NCI-H446 (cell line): ENCODE measurements around the gene KRTAP4-5.
"Not testable (repeated sequence)": the region's sequence is repeated elsewhere in the genome, so short reads cannot be mapped to it uniquely, and the experiment has no call there.

Experiments used
- DNase-seq, 2 experiments: peaks; one replicate each; lab custom pipeline; 2025; lab: John Stamatoyannopoulos, UW

KRTAP4-5 gene

DNA sequence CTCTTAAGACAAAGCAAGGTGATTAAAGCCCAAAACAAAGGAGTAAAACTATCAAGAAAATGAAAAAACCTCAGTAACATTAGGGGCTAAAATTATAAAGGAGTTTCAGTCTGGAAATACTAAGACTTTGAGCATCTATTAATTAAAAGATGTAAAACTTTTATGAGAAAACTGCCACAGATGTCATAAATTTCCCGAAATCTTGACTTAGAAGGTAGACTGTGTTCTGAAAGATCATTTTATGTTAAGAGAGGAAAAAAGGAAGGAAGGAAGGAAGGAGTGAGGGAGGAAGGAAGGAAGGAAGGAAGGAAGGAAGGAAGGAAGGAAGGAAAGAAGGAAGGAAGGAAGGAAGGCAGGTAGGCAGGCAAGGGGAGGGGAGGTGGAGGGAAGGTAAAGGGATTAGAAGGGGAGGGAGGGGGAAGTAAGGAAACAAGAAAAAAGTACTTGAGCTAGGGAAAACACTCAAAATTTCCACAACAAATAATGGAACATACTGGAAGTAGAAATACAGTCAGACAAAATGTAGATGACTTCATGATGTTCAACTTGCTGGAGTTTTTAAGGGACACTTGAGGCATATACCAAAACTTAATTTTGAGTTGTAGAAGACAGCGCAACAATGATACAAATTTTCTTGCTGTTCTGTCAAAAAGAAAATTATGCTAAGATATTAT is 2.0 kb downstream of the KRTAP4-5 start:
- no peak for DNase-seq

DNA sequence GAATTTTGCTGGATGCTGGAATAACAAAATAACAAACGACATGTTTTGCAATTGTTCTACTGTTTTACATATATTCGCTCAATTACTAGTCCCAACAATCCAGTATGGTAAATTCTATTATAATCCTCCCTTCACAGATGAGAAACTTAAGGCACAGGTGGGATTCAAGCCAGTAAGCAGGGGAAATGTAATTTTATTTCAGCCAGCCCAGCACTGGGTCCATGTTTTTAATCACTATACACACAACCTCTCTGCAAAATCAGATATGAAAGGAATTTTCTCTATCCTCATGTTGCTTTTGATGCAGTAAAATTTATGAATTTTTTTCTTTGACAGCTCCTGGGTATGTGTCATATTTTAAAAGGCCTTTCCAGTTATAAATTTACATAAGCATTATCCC is 4.4 kb downstream of the KRTAP4-5 start:
- no peak for DNase-seq

DNA sequence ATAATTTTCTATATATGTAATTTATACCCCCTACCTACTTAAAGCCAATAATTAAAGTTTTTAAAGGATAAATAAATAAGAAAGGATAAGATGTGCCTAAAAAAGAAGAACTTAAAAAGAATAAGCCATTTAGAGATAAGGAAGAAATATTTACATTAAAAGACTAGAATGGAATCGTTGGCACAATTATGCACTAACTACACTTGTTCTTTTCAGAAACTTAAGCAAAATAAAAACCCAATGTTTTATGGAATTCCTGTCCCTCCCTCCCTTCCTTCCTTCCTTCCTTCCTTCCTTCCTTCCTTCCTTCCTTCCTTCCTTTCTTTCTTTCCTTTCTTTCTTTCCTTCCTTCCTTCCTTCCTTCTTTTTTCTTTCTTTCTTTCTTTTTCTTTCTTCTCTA is 4.8 kb downstream of the KRTAP4-5 start:
- no peak for DNase-seq

DNA sequence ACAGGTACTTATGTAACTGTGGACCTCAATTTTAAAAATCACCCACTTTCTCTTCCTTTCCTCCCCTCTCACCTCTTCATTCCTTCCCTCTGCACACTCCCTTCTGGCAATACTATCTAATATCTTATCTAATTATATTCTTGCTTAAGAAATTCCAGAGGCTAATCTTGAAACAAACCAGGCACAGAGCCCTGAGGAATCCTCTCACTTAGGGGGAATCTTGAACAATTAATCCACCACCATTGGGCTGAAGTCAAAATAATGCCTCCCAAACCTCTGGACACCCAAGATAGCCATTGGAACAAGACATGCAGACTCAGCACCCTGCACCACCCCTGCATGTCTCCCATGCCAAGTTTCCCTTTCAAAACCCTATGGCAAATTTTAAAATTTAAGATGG is 8.3 kb downstream of the KRTAP4-5 start:
- DNase-seq = no peak

DNA sequence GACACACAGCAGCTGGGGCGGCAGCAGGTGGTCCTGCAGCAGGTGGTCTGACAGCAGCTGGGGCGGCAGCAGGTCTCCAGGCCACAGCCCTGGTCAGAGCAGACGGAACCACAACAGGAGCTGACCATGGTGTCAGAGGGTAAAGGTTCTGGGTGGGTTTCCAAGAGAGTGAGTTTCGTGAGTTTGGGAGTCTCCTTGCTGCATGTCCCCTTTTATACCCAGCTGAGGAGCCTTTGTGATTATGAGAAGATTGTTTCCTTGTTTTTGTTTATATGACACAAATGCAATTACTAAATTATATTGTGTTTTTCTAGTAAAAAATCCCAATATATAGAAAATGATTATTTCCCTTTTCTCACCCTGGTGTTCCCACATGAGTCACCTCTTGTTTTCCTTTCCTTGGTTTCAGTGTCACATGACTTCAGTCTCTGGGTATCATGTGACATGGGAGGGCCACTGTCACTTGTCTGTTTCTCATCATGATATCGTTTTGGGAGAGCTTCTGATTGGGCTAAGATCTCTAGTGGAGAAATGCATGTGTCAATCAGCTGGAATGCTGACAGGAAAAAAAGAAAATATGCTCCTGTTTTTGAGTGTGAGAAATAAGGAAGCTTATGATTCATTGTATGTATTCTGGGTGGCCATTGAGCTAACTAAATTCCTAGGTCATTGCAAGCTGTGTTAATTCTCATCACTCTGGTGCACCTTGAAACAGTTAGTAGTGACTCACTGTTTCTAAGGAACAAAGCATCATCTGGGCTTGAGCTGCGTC is 9.1 kb downstream of the KRTAP4-5 start, which contains the start of gene KRTAP4-6:
KRTAP4-6 (minus strand) TSS at position 185 of the 772 bp plus-strand sequence; CDS start at position 128, 57 bp downstream.
- no peak for DNase-seq

DNA sequence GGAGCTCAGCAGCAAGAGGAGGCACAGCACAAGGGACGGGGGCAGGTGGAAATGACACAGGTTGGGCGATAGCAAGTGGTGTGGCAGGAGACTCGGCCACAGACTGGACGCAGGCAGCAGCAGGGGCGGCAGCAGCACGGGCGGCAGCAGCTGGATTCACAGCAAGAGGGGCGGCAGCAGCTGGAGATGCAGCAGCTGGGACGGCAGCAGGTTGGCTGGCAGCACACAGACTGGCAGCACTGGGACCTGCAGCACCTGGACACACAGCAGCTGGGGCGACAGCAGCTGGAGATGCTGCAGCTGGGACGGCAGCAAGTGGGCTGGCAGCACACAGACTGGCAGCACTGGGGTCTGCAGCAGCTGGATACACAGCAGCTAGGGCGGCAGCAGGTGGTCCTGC is 9.8 kb downstream of the KRTAP4-5 start:
- not testable (repeated sequence) for DNase-seq

DNA sequence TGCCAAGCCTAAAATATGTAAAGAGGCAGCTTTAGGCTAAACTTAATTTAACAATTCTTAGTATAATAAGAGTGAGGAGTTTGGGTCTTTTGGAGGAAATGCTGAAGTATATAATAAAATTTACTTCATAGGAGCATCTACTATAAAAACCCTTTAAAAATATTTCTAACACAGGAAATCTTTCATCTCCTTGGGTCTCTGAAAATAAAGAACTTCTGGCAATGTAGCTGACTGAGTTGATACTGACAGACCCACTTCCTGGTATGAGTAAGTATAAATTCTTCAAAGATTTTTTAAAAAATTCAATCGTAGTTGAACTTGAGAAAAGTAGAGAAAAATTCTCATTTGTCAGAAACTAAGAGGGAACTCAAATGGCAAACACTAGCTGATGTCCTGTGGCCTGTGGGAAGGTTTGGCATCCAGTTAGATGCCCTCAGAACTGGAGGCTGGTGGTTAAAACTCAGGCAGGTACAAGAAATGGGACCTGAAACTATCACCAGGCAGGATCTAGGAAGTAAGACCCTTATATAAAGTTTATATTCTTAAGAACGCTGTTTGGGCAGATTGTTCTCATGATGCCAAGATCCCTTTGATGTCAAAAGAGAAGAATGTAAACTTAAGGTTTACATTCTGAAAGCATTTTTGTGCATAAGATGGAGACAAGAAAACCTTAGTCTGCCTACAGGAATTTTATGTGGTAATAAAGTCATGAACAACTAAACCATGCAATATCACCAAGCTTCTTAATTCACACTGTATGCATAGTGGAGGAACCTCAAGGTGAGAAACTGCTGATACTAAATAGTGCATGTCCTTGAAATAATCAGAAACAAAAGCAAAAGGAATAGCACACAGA is 15.5 kb downstream of the KRTAP4-5 start:
- no peak for DNase-seq

DNA sequence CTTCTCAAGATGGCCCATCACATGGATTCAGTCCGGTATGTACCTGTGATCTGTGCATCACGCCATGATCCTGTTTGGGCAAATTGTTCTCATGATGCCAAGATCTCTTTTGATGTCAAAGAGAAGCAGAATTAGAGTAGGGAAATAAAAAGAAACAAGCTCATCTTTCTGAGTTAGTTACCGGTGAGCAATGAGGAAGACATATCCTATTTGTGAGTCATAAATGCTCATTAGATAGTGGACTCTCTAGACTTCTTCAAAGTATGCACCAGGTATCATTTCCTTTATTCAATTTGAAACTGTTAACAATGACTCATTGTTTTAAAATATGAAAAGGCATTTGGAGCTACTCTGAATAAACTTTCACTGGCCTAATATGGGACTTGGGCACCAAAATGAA is 17.6 kb downstream of the KRTAP4-5 start:
- DNase-seq = no peak

DNA sequence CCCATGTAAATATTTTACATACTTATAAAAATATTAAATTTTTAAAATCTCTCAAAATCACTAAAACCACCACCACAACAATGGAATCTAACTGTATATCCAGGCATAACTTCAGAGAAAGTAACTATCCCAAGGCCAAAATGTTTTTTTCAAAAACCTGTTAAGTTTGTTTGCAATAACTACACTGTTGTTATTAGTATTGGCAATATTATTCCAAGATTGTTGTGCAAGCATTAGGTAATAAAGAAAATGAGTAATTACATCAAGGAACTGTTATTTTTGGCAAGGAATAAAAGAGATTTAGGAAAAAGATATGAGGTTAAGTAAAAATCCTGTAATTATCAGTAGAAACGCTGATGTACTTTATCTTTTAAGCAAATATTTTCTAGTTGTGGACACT is 22.3 kb downstream of the KRTAP4-5 start:
- no peak for DNase-seq

DNA sequence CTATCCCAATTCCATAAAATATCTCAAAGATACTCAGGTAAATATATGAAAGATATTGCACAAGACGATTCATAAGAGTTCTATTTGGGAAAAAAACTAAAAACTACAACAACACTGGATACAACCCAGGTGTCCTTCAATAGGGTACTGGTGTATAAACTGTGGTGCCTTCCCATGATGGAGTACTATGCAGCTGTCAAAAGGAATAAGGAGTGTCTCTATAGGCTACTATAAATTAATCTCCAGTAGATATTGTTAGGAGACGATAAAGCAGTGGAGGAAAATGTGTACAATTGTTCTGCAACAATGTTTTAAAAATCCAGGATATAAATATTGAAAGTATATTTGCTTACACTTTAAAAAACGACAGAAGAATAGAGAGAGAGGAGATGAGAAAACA is 23.2 kb downstream of the KRTAP4-5 start:
- DNase-seq = no peak

DNA sequence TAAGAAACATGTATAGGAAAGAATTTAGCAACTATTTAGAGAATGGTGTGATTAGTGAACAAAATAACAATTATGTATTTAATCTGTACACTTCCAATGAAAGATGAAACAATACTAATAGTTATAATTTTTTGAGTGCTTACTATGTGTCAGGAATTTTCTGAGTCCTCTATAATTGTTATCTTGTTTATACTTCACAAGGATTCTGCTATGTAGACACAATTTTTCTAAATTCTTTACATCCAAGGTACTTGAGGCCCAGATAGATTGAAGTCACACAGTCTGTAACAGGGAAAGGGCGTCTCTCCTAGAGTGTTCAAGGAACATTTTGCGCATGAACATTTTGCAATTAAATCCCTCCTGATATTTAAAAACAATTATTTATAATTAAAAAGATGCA is 24.6 kb downstream of the KRTAP4-5 start:
- DNase-seq = no peak

DNA sequence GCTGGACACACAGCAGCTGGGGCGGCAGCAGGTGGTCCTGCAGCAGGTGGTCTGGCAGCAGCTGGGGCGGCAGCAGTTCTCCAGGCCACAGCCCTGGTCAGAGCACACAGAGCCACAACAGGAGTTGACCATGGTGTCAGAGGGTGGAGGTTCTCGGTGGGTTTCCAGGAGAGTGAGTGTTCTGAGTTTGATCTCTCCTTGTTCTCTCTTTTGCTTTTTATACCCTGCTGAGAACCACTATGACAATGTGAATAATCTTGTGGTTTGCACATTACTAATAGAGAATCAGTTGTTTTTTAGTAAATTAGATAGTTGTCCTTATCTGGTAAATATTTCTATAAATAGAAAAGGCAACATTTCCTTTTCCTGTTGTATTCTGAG is 25.6 kb downstream of the KRTAP4-5 start, which contains the start of gene KRTAP4-12:
KRTAP4-12 (minus strand) TSS at position 192 of the 381 bp plus-strand sequence; CDS start at position 132, 60 bp downstream.
- not testable (repeated sequence) for DNase-seq

DNA sequence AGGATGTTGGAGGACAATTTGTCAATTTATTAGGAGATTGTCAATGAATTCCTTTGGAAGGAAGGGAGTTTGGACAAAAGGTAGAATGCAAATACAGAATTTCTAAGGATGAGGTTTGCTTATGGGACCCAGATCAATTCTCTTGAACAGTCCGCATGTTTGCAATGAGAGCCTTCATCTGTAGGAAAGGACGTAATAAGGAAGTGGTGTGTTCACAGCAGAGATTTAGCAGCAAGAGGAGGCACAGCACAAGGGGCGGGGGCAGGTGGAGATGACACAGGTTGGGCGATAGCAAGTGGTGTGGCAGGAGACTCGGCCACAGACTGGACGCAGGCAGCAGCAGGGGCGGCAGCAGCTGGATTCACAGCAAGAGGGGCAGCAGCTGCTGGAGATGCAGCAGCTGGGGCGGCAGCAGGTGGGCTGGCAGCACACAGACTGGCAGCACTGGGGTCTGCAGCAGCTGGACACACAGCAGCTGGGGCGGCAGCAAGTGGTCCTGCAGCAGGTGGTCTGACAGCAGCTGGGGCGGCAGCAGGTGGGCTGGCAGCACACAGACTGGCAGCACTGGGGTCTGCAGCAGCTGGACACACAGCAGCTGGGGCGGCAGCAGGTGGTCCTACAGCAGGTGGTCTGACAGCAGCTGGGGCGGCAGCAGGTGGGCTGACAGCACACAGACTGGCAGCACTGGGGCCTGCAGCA is 26.2 kb downstream of the KRTAP4-5 start:
- not testable (repeated sequence) for DNase-seq

DNA sequence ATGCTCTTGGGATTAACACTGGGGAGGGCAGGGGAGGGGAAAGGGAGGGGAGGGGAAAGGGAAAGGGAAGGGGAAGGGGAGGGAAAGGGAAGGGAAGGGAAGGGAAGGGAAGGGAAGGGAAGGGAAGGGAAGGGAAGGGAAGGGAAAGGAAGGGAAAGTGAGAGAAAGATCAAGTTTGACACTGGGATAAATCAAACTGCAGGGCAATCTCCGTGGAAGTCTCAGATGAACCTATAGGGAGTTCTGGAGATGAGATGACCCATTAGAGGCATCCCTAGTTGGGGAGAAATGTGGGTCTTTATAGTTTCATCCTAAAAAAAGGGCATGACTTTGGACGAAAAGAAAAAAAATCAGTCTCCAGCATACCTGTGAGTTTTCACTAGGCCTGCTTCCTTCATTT is 27.9 kb downstream of the KRTAP4-5 start:
- no peak for DNase-seq

DNA sequence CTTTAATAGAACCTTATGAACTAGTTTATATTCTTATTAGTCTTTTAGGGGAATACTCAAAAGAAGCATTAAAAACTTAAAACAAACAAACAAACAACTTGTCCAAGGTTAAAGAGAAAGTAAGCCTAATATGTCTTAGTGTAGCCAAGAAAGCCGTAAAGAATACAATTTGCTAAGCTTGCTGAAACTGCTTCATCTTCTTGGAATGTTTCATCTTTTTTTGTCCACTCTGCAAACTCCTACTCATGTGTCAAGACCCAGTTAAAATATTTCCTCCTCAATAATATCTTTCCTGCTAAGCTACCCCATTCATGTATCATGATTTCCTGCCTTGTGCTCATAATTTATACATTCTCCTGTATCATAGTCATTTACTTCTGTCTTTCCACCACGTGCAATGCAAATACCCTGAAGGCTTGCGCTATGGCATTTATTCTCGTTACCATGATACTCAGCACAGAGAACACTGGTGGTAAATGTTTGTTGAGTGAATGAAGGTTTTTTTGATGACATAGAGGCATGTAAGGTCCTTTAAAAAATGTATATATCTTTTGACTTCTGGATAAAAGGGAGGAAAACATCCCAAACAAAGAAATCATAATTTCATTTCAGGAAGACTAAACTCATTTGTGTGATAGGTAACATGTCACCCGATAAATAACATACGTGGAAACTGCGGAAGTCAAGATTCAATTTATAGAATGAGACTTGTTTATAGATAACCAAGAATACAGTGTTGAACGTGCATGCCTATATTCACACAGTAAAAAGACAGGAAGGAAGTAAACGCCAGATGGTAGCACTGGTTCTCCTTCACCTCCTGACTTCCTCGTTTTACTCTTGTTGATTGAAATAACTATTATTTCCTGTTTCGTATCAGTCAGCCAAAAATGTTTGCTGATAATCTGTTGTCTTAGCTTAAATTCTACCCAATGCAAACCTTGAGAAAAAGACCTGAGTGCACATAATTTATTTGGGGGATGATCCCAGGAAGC is 29.6 kb downstream of the KRTAP4-5 start:
- DNase-seq = not testable (repeated sequence)

DNA sequence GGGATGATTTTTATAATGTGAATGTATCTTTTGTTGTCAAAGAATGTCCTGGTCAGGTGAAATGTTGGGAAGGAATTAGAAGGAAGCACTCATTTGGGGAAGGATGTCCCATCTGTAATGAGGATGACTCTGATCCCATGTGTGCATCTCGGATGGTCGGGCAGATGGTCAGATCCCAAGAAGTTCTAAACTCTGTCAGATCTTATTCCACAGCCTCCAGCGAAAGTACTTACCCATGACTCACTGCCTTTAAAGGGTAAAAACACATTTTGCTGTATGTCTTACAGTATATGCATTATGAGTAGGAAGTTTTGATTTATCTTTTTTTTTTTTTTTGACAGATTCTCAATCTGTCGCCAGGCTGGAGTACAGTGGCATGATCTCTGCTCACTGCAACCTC is 30.9 kb downstream of the KRTAP4-5 start:
- DNase-seq = no peak

DNA sequence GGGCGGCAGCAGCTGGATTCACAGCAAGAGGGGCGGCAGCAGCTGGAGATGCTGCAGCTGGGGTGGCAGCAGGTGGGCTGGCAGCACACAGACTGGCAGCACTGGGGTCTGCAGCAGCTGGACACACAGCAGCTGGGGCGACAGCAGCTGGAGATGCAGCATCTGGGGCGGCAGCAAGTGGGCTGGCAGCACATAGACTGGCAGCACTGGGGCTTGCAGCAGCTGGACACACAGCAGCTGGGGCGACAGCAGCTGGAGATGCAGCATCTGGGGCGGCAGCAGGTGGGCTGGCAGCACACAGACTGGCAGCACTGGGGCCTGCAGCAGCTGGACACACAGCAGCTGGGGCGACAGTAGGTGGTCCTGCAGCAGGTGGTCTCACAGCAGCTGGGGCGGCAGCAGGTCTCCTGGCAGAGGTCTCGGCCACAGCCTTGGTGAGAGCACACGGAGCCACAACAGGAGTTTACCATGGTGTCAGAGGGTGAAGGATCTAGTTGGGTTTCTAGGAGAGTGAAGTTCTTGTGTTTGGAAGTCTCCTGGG is 31.7 kb downstream of the KRTAP4-5 start, which contains the start of gene KRTAP4-11:
KRTAP4-11 (minus strand) TSS at position 528 of the 541 bp plus-strand sequence; CDS start at position 470, 58 bp downstream.
- DNase-seq = not testable (repeated sequence)

DNA sequence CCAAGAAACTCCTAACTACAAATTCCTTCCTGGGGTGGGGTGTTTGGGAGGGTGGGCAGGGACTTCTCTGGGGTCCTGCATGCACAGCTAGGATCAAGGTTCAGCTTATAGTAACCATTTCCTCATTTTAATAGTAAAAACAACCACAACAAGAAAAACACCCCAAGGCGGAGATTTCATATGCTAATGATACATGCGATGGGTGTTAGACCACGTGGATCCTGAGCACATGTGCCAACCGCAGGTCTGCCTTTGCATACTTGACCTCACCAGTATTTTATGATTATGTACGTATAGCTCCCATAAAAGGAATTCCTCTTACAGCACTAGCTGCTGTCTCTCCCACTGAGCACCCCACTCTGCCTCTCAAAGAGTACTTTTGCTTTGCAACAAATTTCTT is 33.3 kb downstream of the KRTAP4-5 start:
- DNase-seq = no peak

DNA sequence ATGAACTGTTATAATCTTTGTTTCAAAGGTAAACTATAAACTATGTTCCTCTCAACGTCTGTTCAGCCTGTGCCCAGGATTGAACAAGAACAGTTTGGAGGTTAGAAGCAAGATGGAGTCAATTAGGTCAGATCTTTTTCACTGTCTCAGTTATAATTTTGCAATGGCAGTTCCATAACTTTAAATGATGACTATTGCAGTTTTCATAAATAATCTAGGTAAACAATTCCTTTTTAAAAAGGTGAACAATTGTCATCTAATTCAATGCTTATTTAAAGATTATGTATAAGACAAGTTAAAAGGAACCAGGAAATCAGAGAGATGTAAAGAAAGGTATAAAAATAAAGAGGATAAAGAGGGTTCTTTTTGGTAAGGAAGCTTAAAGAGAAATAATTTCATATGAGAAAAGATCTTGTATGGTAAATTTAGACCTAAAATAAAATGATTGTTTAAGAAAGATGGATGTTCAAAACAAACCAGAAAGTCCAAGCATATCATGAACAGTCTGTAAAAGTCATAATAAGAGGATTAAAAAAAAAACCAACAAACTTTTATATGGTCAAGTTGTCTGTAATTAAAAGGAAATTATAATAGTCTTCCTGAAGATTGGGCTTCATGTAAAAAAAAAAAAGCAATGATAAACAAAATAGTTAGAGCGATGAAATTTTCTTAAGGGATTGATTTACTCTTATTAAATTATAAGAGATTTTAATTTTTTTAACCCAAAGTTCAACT is 38.3 kb downstream of the KRTAP4-5 start:
- no peak for DNase-seq
